ENCODE data around the gene SP140L.
"Not testable (repeated sequence)": the region's sequence is repeated elsewhere in the genome, so short reads cannot be mapped to it uniquely, and the experiment has no call there.

Gene SP140L

GRCh38 chr2:230326453-230327417, at the start of gene SP140L:
SP140L (plus strand) TSS chr2:230327193; CDS start chr2:230327270, 77 bp downstream.
- no peak within 1 kb of the TSS for H3K27ac ChIP-seq
- no peak for TF ChIP-seq ZFX (IDR thresholded peaks at IDR 0.05; ENCODE audit: borderline replicate concordance)
- TF ChIP-seq, protein P1, sequence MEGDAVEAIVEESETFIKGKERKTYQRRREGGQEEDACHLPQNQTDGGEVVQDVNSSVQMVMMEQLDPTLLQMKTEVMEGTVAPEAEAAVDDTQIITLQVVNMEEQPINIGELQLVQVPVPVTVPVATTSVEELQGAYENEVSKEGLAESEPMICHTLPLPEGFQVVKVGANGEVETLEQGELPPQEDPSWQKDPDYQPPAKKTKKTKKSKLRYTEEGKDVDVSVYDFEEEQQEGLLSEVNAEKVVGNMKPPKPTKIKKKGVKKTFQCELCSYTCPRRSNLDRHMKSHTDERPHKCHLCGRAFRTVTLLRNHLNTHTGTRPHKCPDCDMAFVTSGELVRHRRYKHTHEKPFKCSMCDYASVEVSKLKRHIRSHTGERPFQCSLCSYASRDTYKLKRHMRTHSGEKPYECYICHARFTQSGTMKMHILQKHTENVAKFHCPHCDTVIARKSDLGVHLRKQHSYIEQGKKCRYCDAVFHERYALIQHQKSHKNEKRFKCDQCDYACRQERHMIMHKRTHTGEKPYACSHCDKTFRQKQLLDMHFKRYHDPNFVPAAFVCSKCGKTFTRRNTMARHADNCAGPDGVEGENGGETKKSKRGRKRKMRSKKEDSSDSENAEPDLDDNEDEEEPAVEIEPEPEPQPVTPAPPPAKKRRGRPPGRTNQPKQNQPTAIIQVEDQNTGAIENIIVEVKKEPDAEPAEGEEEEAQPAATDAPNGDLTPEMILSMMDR (IDR thresholded peaks at IDR 0.05), result no peak

GRCh38 chr2:230282936-230283335, 44.1 kb upstream of the SP140L start:
- no peak overlapping the region for H3K27ac ChIP-seq
- TF ChIP-seq ZFX (IDR thresholded peaks at IDR 0.05; ENCODE audit: borderline replicate concordance), result no peak
- TF ChIP-seq, protein P1 (IDR thresholded peaks at IDR 0.05), result no peak

DNA sequence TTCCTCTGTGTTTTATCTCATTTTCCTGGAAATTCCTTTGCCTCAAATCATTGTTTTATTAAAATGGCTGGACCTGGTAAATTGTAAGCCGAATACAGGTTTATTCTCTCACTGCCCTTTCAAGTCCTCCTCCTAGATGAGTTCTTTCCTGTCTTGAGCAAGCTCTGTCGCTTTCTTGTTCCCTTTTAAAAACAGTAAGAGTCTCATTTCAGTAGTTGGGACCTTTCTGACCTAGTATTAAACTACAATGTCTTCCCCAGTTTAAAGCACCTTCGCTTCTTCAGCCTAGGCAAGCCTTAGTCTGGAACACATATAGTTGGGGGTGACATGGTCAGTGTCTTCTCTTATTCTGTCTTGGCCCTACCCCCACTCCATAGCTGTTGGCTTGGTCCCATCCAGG, 40.9 kb upstream of the SP140L start:
- TF ChIP-seq, protein P1 (IDR thresholded peaks at IDR 0.05), result no peak
- no peak for TF ChIP-seq ZFX (IDR thresholded peaks at IDR 0.05; ENCODE audit: borderline replicate concordance)
- H3K27ac ChIP-seq, result no peak overlapping the region

DNA sequence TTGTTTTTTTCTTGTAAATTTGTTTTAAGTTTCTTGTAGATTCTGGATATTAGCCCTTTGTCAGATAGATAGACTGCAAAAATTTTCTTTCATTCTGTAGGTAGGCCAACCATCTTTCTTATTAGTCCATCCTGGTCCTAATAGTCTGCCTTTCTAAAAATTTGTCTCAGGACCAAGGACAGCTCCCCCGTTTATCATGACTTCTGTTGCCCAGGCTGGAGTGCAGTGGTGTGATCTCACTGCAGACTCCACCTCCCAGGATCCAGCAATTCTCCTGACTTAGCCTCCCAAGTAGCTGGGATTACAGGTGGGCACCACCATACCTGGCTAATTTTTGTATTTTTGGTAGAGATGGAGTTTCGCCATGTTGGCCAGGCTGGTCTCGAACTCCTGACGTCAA, 37.7 kb upstream of the SP140L start:
- H3K27ac ChIP-seq, result not testable (repeated sequence)

GRCh38 chr2:230295192-230295591, 31.8 kb upstream of the SP140L start:
- TF ChIP-seq, protein P1 (IDR thresholded peaks at IDR 0.05), result no peak
- TF ChIP-seq ZFX (IDR thresholded peaks at IDR 0.05; ENCODE audit: borderline replicate concordance), result no peak
- H3K27ac ChIP-seq, result no peak overlapping the region

DNA sequence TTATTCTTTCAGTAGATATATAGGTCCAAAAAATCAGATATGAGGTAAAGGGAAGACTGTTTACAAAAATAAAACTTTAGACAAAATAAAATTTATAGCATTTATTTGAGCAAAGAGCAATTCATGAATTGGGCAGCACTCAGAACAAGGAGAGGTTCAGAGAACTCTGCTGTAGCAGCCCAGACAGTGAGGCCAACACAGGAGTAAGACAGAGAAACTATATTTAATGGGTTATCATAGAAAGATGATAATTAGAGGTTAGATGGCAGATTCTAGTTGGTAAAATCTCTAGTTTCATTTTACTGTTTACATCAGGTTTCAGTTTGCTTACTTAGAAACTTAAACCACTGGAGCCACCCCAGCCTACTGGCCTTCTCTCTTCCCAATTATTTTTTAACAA, 30.1 kb upstream of the SP140L start:
- TF ChIP-seq, protein P1 (IDR thresholded peaks at IDR 0.05), result no peak
- TF ChIP-seq ZFX (IDR thresholded peaks at IDR 0.05; ENCODE audit: borderline replicate concordance), result no peak
- no peak overlapping the region for H3K27ac ChIP-seq

- no peak overlapping the region for H3K27ac ChIP-seq
- TF ChIP-seq, protein P1 (IDR thresholded peaks at IDR 0.05), result no peak
- TF ChIP-seq ZFX (IDR thresholded peaks at IDR 0.05; ENCODE audit: borderline replicate concordance), result no peak
Measured at GRCh38 chr2:230299618-230300017, 27.4 kb upstream of the SP140L start.
